Measurements from ENCODE around the gene RER1. TPM values are rescaled to one million over a fixed set of nuclear protein-coding genes. Genes with fewer than 3 reads are reported as not detected.

The RER1 gene
- total RNA-seq, 3 donors from 2014 or later, result 58.3 to 75.1 (median 70.4) TPM

- H3K9me3 ChIP-seq, result peaks cover 0 to 7% of the 10 kb centered on the region in 2 donors
- H3K36me3 ChIP-seq, result no peaks in the 10 kb centered on the region
- no peak overlapping the region for H3K4me3 ChIP-seq
- TF ChIP-seq CTCF (IDR thresholded peaks at IDR 0.05) (no peak), POLR2A (IDR thresholded peaks at IDR 0.05) (no peak), POLR2AphosphoS5 (IDR thresholded peaks at IDR 0.05) (no peak)
- intact Hi-C loops (cut with DNase I; ENCODE audit: low total_unique reads), result no loop called here
- H3K27ac ChIP-seq, result no peak overlapping the region
- peaks cover 2 to 4% of the 10 kb centered on the region in 2 donors for H3K4me1 ChIP-seq
- peaks cover 0 to 36% of the 10 kb centered on the region in 2 donors for H3K27me3 ChIP-seq
- no peak for DNase-seq (ENCODE audit: low spot score in 2 of 2)
Measured at GRCh38 chr1:2418791-2419320, 27.2 kb downstream of the RER1 start.

- peaks cover 0 to 7% of the 10 kb centered on the region in 2 donors for H3K9me3 ChIP-seq
- no peak overlapping the region for H3K27ac ChIP-seq
- peaks cover 0 to 36% of the 10 kb centered on the region in 2 donors for H3K27me3 ChIP-seq
- no peaks in the 10 kb centered on the region for H3K36me3 ChIP-seq
- intact Hi-C loops (cut with DNase I; ENCODE audit: low total_unique reads), result no loop called here
- H3K4me1 ChIP-seq, result no peaks in the 10 kb centered on the region
- no peak for TF ChIP-seq POLR2A (IDR thresholded peaks at IDR 0.05)
- no peak for TF ChIP-seq POLR2AphosphoS5 (IDR thresholded peaks at IDR 0.05)
- no peak for DNase-seq (ENCODE audit: low spot score in 2 of 2)
- no peak overlapping the region for H3K4me3 ChIP-seq
Measured at GRCh38 chr1:2419416-2419815, 27.8 kb downstream of the RER1 start.

- Histone ChIP-seq H3K36me3 (no peaks in the 10 kb centered on the region), H3K27ac (no peak overlapping the region), H3K4me3 (no peak overlapping the region), H3K4me1 (no peaks in the 10 kb centered on the region), H3K9me3 (peaks cover 0 to 7% of the 10 kb centered on the region in 2 donors), H3K27me3 (peaks cover 0 to 31% of the 10 kb centered on the region in 2 donors)
- TF ChIP-seq POLR2A (IDR thresholded peaks at IDR 0.05), result no peak
- TF ChIP-seq CTCF (IDR thresholded peaks at IDR 0.05), result no peak
- TF ChIP-seq POLR2AphosphoS5 (IDR thresholded peaks at IDR 0.05), result no peak
- intact Hi-C loops (cut with DNase I; ENCODE audit: low total_unique reads), result no loop called here
- no peak for DNase-seq (ENCODE audit: low spot score in 2 of 2)
Measured at GRCh38 chr1:2422523-2422922, 30.9 kb downstream of the RER1 start.

GRCh38 chr1:2425892-2426291 lies 34.3 kb downstream of the RER1 start:
- no peak for DNase-seq (ENCODE audit: low spot score in 2 of 2)
- no peak overlapping the region for H3K4me3 ChIP-seq
- intact Hi-C loops (cut with DNase I; ENCODE audit: low total_unique reads), result no loop called here
- no peaks in the 10 kb centered on the region for H3K36me3 ChIP-seq
- H3K4me1 ChIP-seq, result no peaks in the 10 kb centered on the region
- no peak for TF ChIP-seq CTCF (IDR thresholded peaks at IDR 0.05)
- TF ChIP-seq POLR2AphosphoS5 (IDR thresholded peaks at IDR 0.05), result no peak
- no peak for TF ChIP-seq POLR2A (IDR thresholded peaks at IDR 0.05)
- H3K9me3 ChIP-seq, result peaks cover 0 to 18% of the 10 kb centered on the region in 2 donors
- H3K27ac ChIP-seq, result no peak overlapping the region
- H3K27me3 ChIP-seq, result peaks cover 0 to 18% of the 10 kb centered on the region in 2 donors

- Histone ChIP-seq H3K9me3 (peaks cover 0 to 18% of the 10 kb centered on the region in 2 donors), H3K4me1 (no peaks in the 10 kb centered on the region), H3K36me3 (no peaks in the 10 kb centered on the region), H3K27ac (no peak overlapping the region), H3K27me3 (peaks cover 0 to 23% of the 10 kb centered on the region in 2 donors), H3K4me3 (no peak overlapping the region)
- DNase-seq (ENCODE audit: low spot score in 2 of 2), result no peak
- intact Hi-C loops (cut with DNase I; ENCODE audit: low total_unique reads), result no loop called here
- TF ChIP-seq POLR2AphosphoS5 (IDR thresholded peaks at IDR 0.05) (no peak), CTCF (IDR thresholded peaks at IDR 0.05) (no peak), POLR2A (IDR thresholded peaks at IDR 0.05) (no peak)
Measured at GRCh38 chr1:2426540-2426939, 34.9 kb downstream of the RER1 start.

Measured in breast epithelium (tissue), 4 donors.